B cell (primary cell): ENCODE results near the gene HOXA9. TPM values are rescaled to one million over a fixed set of nuclear protein-coding genes. Genes with fewer than 3 reads are reported as not detected.

Experiments used
- ATAC-seq: fragments of 200-7000 bp; cut with Tn5 transposase; one replicate; pipeline ENCODE4 v1.10.0; 2021; ENCODE audit warnings: low read depth, mild to moderate bottlenecking, moderate number of reproducible peaks, moderate library complexity
- CTCF ChIA-PET: fragments of 350-600 bp; sonication (Branson Sonifier 250); formaldehyde crosslinking; loops from one replicate; lab custom pipeline; 2021; ENCODE audit warnings: antibody characterized with exemption, inconsistent platforms; lab: Charles Lee
- POLR2A ChIA-PET: fragments of 350-600 bp; sonication (Branson Sonifier 250); formaldehyde crosslinking; loops from one replicate; lab custom pipeline; 2021; ENCODE audit warnings: antibody characterized with exemption; lab: Charles Lee
- DNase-seq: peaks from one replicate; pipeline ENCODE4 v3.0.0; 2013
- H2AFZ ChIP-seq: 2 replicates; pipeline ENCODE4 v1.6.1; 2012; ENCODE audit warnings: mild to moderate bottlenecking, low read depth, low read length; ENCODE audit not compliant: insufficient read depth, poor library complexity, severe bottlenecking
- H3K27ac ChIP-seq, 2 donors: 1 replicate in 1 of 2; 2 replicates in 1 of 2; pipeline ENCODE4 v1.5.1; 2012 to 2013; ENCODE audit warnings: low read length in 2 of 2, mild to moderate bottlenecking in 2 of 2, moderate library complexity in 1 of 2
- H3K27me3 ChIP-seq, 4 experiments: fragments of 200-600 bp in 1 of 4; sonication (generic) in 1 of 4; replicated peaks in 1 of 4; 1 replicate in 2 of 4; 2 replicates in 2 of 4; pipeline versions ENCODE4 v1.6.1 to v1.7.0; 2013 to 2016; ENCODE audit warnings: low read length in 3 of 4, mild to moderate bottlenecking in 2 of 4, mixed read lengths in 1 of 4, moderate library complexity in 1 of 4; ENCODE audit not compliant: insufficient read depth in 4 of 4, control insufficient read depth in 3 of 4; ENCODE audit errors: control extremely low read depth in 1 of 4
- H3K36me3 ChIP-seq, 2 experiments: replicated peaks in 1 of 2; 1 replicate in 1 of 2; 2 replicates in 1 of 2; pipeline versions ENCODE4 v1.6.1 to v1.7.1; 2013; ENCODE audit warnings: low read length in 1 of 2; ENCODE audit not compliant: insufficient read depth in 2 of 2, control insufficient read depth in 1 of 2; ENCODE audit errors: control extremely low read depth in 1 of 2, extremely low read depth in 1 of 2
- H3K4me1 ChIP-seq, 2 donors: fragments of 200-600 bp in 1 of 2; sonication (generic) in 1 of 2; 1 replicate in 1 of 2; 2 replicates in 1 of 2; pipeline versions ENCODE4 v1.5.1 to v1.6.1; 2013 to 2017; ENCODE audit warnings: low read length in 2 of 2; ENCODE audit not compliant: control insufficient read depth in 2 of 2, insufficient read depth in 2 of 2
- H3K4me2 ChIP-seq: replicated peaks from 2 replicates; pipeline ENCODE3; 2012; ENCODE audit warnings: mild to moderate bottlenecking, low read depth, low read length; ENCODE audit not compliant: poor library complexity, severe bottlenecking
- H3K4me3 ChIP-seq, 5 experiments: fragments of 200-600 bp in 1 of 5; sonication (generic) in 1 of 5; 1 replicate in 3 of 5; 2 replicates in 2 of 5; pipeline versions ENCODE4 v1.5.1 to v1.7.0; 2011 to 2016; ENCODE audit warnings: low read length in 4 of 5, mild to moderate bottlenecking in 4 of 5, low read depth in 2 of 5, control low read depth in 1 of 5, moderate library complexity in 1 of 5; ENCODE audit not compliant: insufficient read depth in 1 of 5; ENCODE audit errors: control extremely low read depth in 1 of 5, extremely low read depth in 1 of 5
- H3K79me2 ChIP-seq: fragments of 200-600 bp; sonication (generic); one replicate; pipeline ENCODE4 v1.6.0; 2016; ENCODE audit warnings: low read length; ENCODE audit not compliant: control insufficient read depth, insufficient read depth
- H3K9ac ChIP-seq: fragments of 200-600 bp; sonication (generic); 2 replicates; pipeline ENCODE4 v1.6.1; 2017; ENCODE audit warnings: mild to moderate bottlenecking, low read length, moderate library complexity
- H3K9me3 ChIP-seq, 3 donors: one replicate each; pipeline versions ENCODE4 v1.6.1 to v1.7.1; 2013; ENCODE audit warnings: low read length in 2 of 3; ENCODE audit not compliant: control insufficient read depth in 2 of 3, insufficient read depth in 1 of 3; ENCODE audit errors: control extremely low read depth in 1 of 3
- H4K20me1 ChIP-seq: 2 replicates; pipeline ENCODE4 v1.6.0; 2012; ENCODE audit warnings: mild to moderate bottlenecking, low read length; ENCODE audit not compliant: insufficient read depth, control insufficient read depth, poor library complexity, severe bottlenecking
- H3K27ac Mint-ChIP-seq: one replicate; pipeline ENCODE4 v1.8.0; 2021; ENCODE audit warnings: mixed read lengths
- H3K27me3 Mint-ChIP-seq: one replicate; pipeline ENCODE4 v1.8.0; 2021; ENCODE audit warnings: mixed read lengths
- H3K4me1 Mint-ChIP-seq: one replicate; pipeline ENCODE4 v1.8.0; 2021; ENCODE audit warnings: mixed read lengths
- H3K4me3 Mint-ChIP-seq: one replicate; pipeline ENCODE4 v1.8.0; 2021; ENCODE audit warnings: mixed read lengths
- H3K9me3 Mint-ChIP-seq: one replicate; pipeline ENCODE4 v1.8.0; 2022; ENCODE audit warnings: mixed read lengths; ENCODE audit not compliant: insufficient read depth
- CTCF ChIP-seq: fragments of 200-600 bp; IDR thresholded peaks from one replicate; pipeline ENCODE4 v1.8.0; 2022; ENCODE audit warnings: antibody characterized with exemption, mild to moderate bottlenecking
- EZH2 ChIP-seq: IDR thresholded peaks from 2 replicates; pipeline ENCODE4 v1.6.1; 2012; ENCODE audit warnings: borderline replicate concordance, low read depth, mild to moderate bottlenecking, moderate library complexity, low read length; ENCODE audit not compliant: insufficient read depth, poor library complexity, severe bottlenecking
- WGBS: methylation state at CpG from one replicate; pipeline ENCODE4 v1.1.5; 2013; ENCODE audit warnings: missing lambda C conversion rate; ENCODE audit not compliant: insufficient coverage; 5-methylcytosine and 5-hydroxymethylcytosine counted together
- intact Hi-C: fragments of 100-400 bp; cut with micrococcal nuclease; formaldehyde crosslinking; loops from one replicate; pipeline ENCODE4 v1.10.0; 2022
- polyA plus RNA-seq: library from polyadenylated mRNA; depleted of rRNA; stranded (reverse); fragments of >200 nt; gene quantifications from 2 replicates; pipeline ENCODE4 v1.2.3, GENCODE V29; 2012
- total RNA-seq, 2 donors: library from RNA; stranded (reverse); fragments of 120-200 nt in 1 of 2; gene quantifications; 1 replicate in 1 of 2; 2 replicates in 1 of 2; pipeline versions ENCODE4 v1.2.3 to v1.2.4, GENCODE V29; 2013 to 2022

Gene HOXA9
- total and polyA plus RNA-seq, 2 donors (not counting 1 experiment from before 2014, with no cell fraction given): 0.07 TPM; not detected in 1

- peak; percentile 55 for DNase-seq
- peak overlapping the region; percentile 37 for H3K4me3 Mint-ChIP-seq
- H3K4me1 ChIP-seq: peaks cover 57 to 63% of the 10 kb centered on the region in 2 donors
- H3K36me3 ChIP-seq: no peaks in the 10 kb centered on the region
- no peak overlapping the region for H3K4me3 ChIP-seq
- POLR2A ChIA-PET: no interaction called here
- peak overlapping the region; percentile 87 for H3K27ac Mint-ChIP-seq
- no peaks in the 10 kb centered on the region for H3K9me3 Mint-ChIP-seq
- no peak overlapping the region for H3K27ac ChIP-seq
- H3K9ac ChIP-seq: no peak overlapping the region
- TF ChIP-seq CTCF (no peak), EZH2 (peak; percentile 63)
- intact Hi-C loops: no loop called here
- no peaks in the 10 kb centered on the region for H3K79me2 ChIP-seq
- H2AFZ ChIP-seq: no peak overlapping the region
- peaks cover 37% of the 10 kb centered on the region for H3K4me1 Mint-ChIP-seq
- WGBS: 14% methylated on average over 30 of the region's 35 CpGs
- no peaks in the 10 kb centered on the region for H4K20me1 ChIP-seq
- H3K27me3 Mint-ChIP-seq: peaks cover 76% of the 10 kb centered on the region
- H3K9me3 ChIP-seq: peaks cover 0 to 75% (median 18%) of the 10 kb centered on the region in 3 donors
- no peak overlapping the region for H3K4me2 ChIP-seq
- CTCF ChIA-PET: interaction anchor here (0.6 to 2.0 kb wide), 11 partner anchors 9 to 1298 kb away, joined by 3 to 10 read pairs (median 4); partner anchors contain the start of gene HOXA10
- ATAC-seq: no peak
- H3K27me3 ChIP-seq: peaks cover 1 to 88% (median 78%) of the 10 kb centered on the region in 4 experiments
Observed at GRCh38 chr7:27158436-27159265, 6.7 kb downstream of the HOXA9 start.
